HG02938 (cell line): ENCODE measurements around the gene RBM3.

ENCODE experiments used
- ATAC-seq: cut with Tn5 transposase; IDR thresholded peaks from one replicate; pipeline ENCODE4 v1.9.1; 2021; ENCODE audit warnings: mild to moderate bottlenecking, moderate library complexity; ENCODE audit not compliant: unreplicated experiment

The RBM3 gene

GRCh38 chrX:48575642-48576041 is 1.4 kb downstream of the RBM3 start:
- ATAC-seq, result no peak

GRCh38 chrX:48576108-48576507 is 1.8 kb downstream of the RBM3 start:
- no peak for ATAC-seq

GRCh38 chrX:48578661-48579128 is 4.4 kb downstream of the RBM3 start:
- no peak for ATAC-seq

- no peak for ATAC-seq
Observed at GRCh38 chrX:48579259-48579658, 5.0 kb downstream of the RBM3 start.

- no peak for ATAC-seq
Observed at GRCh38 chrX:48580662-48581061, 6.4 kb downstream of the RBM3 start.

GRCh38 chrX:48584698-48585097 is 10.4 kb downstream of the RBM3 start:
- no peak for ATAC-seq

- no peak for ATAC-seq
Observed at GRCh38 chrX:48589482-48590162, 15.3 kb downstream of the RBM3 start.

GRCh38 chrX:48590203-48591103 is 16.2 kb downstream of the RBM3 start:
- no peak for ATAC-seq

- ATAC-seq, result no peak
Observed at GRCh38 chrX:48591255-48591791, 17.0 kb downstream of the RBM3 start.

- no peak for ATAC-seq
Observed at GRCh38 chrX:48592971-48593370, 18.7 kb downstream of the RBM3 start.

GRCh38 chrX:48595929-48596328 is 21.6 kb downstream of the RBM3 start:
- ATAC-seq, result no peak

- peak; percentile 68 for ATAC-seq
Observed at GRCh38 chrX:48597353-48598264, 23.3 kb downstream of the RBM3 start, which contains the start of gene WDR13. TSS of gene WDR13 (plus strand) at chrX:48597492. CDS start at chrX:48597997, 505 bp downstream.

GRCh38 chrX:48598614-48599013 is 24.3 kb downstream of the RBM3 start:
- no peak for ATAC-seq

- no peak for ATAC-seq
Observed at GRCh38 chrX:48599341-48599740, 25.1 kb downstream of the RBM3 start.

GRCh38 chrX:48600226-48600625 is 25.9 kb downstream of the RBM3 start:
- ATAC-seq, result no peak

- no peak for ATAC-seq
Observed at GRCh38 chrX:48601741-48602394, 27.6 kb downstream of the RBM3 start.

GRCh38 chrX:48604701-48605100 is 30.4 kb downstream of the RBM3 start:
- ATAC-seq, result no peak

- ATAC-seq, result no peak
Observed at GRCh38 chrX:48606091-48606490, 31.8 kb downstream of the RBM3 start.

GRCh38 chrX:48611703-48612102 is 37.4 kb downstream of the RBM3 start:
- no peak for ATAC-seq

- no peak for ATAC-seq
Observed at GRCh38 chrX:48613502-48614160, 39.3 kb downstream of the RBM3 start.
